H1 (cell line): ENCODE measurements around the gene IL1R1.

Experiments
- BACH1 ChIP-seq: IDR thresholded peaks from 2 replicates; pipeline ENCODE4 v1.6.1; 2012; ENCODE audit warnings: low read length, improper control_type of control experiment
- CREB1 ChIP-seq: IDR thresholded peaks from 2 replicates; pipeline ENCODE4 v1.6.1; 2012; ENCODE audit warnings: inconsistent platforms
- EZH2 ChIP-seq: fragments of 200-600 bp; sonication (generic); IDR thresholded peaks from 2 replicates; pipeline ENCODE4 v1.7.1; 2012; ENCODE audit warnings: low read depth, mild to moderate bottlenecking, moderate library complexity, low read length, inconsistent platforms; ENCODE audit not compliant: severe bottlenecking
- HDAC2 ChIP-seq, 2 experiments: fragments of 300-600 bp in 1 of 2; sonication (generic) in 1 of 2; IDR thresholded peaks; 2 replicates each; pipeline ENCODE4 v1.6.1; 2011 to 2012; ENCODE audit warnings: low read depth in 2 of 2, low read length in 2 of 2, mild to moderate bottlenecking in 2 of 2, moderate library complexity in 2 of 2, borderline replicate concordance in 1 of 2, inconsistent platforms in 1 of 2
- JUND ChIP-seq: IDR thresholded peaks from 2 replicates; pipeline ENCODE4 v1.6.1; 2011; ENCODE audit warnings: mild to moderate bottlenecking, improper control_type of control experiment, low read length
- NRF1 ChIP-seq: IDR thresholded peaks from 2 replicates; pipeline ENCODE4 v1.6.1; 2011; ENCODE audit warnings: mild to moderate bottlenecking, low read depth, low read length, improper control_type of control experiment
- POLR2AphosphoS5 ChIP-seq: IDR thresholded peaks from 2 replicates; pipeline ENCODE4 v1.6.1; 2011; ENCODE audit warnings: low read depth, low read length
- RAD21 ChIP-seq, 2 experiments: IDR thresholded peaks in 1 of 2; conservative IDR thresholded peaks in 1 of 2; 2 replicates each; pipeline ENCODE4 v1.6.1; 2011; ENCODE audit warnings: low read depth in 2 of 2, low read length in 2 of 2, improper control_type of control experiment in 1 of 2, inconsistent platforms in 1 of 2, mild to moderate bottlenecking in 1 of 2, moderate library complexity in 1 of 2
- RXRA ChIP-seq: IDR thresholded peaks from 2 replicates; pipeline ENCODE4 v1.6.1; 2011; ENCODE audit warnings: low read depth, mild to moderate bottlenecking, low read length, moderate library complexity; ENCODE audit not compliant: insufficient read depth
- SP1 ChIP-seq: IDR thresholded peaks from 2 replicates; pipeline ENCODE4 v1.6.1; 2011; ENCODE audit warnings: low read depth, low read length
- SP2 ChIP-seq: IDR thresholded peaks from 2 replicates; pipeline ENCODE4 v1.6.1; 2012; ENCODE audit warnings: mild to moderate bottlenecking, low read length, inconsistent platforms
- SRF ChIP-seq: IDR thresholded peaks from 2 replicates; pipeline ENCODE4 v1.6.1; 2011; ENCODE audit warnings: mild to moderate bottlenecking, low read depth, low read length, moderate library complexity
- SUZ12 ChIP-seq: fragments of 200-600 bp; sonication (generic); IDR thresholded peaks from 2 replicates; pipeline ENCODE4 v1.6.1; 2012; ENCODE audit warnings: mild to moderate bottlenecking, inconsistent platforms, low read length, moderate library complexity, mixed read lengths
- TF ChIP-seq, protein P1 (sequence below), 3 experiments: IDR thresholded peaks; 1 replicate in 2 of 3; 2 replicates in 1 of 3; pipeline versions ENCODE4 v1.5.1 to v1.6.1; 2011; ENCODE audit warnings: low read length in 3 of 3, mild to moderate bottlenecking in 3 of 3, inconsistent platforms in 2 of 3, low read depth in 1 of 3, moderate library complexity in 1 of 3; ENCODE audit not compliant: insufficient read depth in 1 of 3; ENCODE audit errors: control extremely low read depth in 1 of 3

DNA sequence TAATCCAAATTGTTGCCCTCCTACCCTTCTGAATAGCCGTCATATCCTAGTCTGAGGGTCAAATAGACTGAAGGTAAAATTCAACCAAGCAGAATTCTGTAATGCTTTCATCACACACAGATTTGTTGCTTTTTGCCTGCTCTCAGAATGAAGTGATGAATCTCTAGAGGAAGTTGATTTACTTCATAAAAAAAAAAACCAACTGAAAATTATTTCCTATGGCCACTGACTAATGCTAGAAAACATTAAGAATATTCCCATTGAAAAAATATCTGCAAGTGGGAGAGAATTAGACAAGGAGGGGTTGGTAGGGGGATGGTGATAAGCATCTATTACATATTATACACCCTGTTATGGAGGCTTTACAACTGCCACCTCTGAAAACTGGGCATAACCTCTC lies 42.0 kb downstream of the IL1R1 start:
- TF ChIP-seq HDAC2 (IDR thresholded peaks at IDR 0.05; ENCODE audit: borderline replicate concordance in 1 of 2, low read depth in 2 of 2, low read length in 2 of 2) = no peak
- TF ChIP-seq, protein P1, sequence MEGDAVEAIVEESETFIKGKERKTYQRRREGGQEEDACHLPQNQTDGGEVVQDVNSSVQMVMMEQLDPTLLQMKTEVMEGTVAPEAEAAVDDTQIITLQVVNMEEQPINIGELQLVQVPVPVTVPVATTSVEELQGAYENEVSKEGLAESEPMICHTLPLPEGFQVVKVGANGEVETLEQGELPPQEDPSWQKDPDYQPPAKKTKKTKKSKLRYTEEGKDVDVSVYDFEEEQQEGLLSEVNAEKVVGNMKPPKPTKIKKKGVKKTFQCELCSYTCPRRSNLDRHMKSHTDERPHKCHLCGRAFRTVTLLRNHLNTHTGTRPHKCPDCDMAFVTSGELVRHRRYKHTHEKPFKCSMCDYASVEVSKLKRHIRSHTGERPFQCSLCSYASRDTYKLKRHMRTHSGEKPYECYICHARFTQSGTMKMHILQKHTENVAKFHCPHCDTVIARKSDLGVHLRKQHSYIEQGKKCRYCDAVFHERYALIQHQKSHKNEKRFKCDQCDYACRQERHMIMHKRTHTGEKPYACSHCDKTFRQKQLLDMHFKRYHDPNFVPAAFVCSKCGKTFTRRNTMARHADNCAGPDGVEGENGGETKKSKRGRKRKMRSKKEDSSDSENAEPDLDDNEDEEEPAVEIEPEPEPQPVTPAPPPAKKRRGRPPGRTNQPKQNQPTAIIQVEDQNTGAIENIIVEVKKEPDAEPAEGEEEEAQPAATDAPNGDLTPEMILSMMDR (IDR thresholded peaks at IDR 0.05; ENCODE audit: control extremely low read depth in 1 of 3, insufficient read depth in 1 of 3, low read depth in 1 of 3, low read length in 3 of 3) = no peak
- TF ChIP-seq SRF = no peak
- TF ChIP-seq NRF1 = no peak
- no peak for TF ChIP-seq SP1
- TF ChIP-seq RAD21 (IDR thresholded peaks at IDR 0.05 in 1 of 2, conservative IDR thresholded peaks at IDR 0.05 in 1 of 2; ENCODE audit: low read depth in 2 of 2, low read length in 2 of 2) = no peak
- no peak for TF ChIP-seq BACH1
- no peak for TF ChIP-seq CREB1
- no peak for TF ChIP-seq SUZ12
- TF ChIP-seq RXRA = no peak
- no peak for TF ChIP-seq JUND
- no peak for TF ChIP-seq POLR2AphosphoS5
- no peak for TF ChIP-seq EZH2
- TF ChIP-seq SP2 = no peak
